ENCODE measurements around the gene WDR7.

The WDR7 gene

DNA sequence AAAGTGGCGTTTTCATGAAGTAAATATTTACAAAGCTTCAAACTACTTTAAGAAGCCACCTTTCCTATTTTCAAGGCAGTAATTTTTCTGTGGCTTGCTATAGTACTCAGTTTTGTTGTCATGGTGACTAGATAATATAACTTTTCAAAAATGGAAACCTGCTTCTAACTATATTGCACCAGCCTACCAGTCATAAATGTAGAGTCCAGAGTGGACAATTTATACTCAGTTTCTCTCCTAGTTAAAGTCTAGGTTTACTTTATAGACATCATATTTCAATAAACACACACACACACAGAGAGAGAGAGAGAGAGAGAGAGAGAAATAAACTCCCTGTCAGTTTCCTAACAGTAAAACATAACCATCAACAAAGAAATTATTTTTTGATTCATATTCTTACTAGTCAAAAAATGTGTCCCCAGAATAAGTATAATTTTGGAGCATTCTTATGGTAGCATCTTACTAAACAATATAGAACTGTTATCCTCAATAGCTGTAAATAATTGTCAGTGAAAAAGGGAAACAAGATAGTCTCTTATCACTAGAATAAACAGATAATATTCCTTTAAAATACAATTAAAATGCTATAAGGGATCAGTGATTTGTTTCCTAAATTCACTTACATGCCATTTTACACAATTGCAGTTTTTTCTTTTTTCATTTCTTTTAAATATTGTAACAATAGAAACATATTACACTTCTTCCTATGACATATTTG, 332.3 kb downstream of the WDR7 start:
- DNase-seq (ENCODE audit: low read depth in 2 of 3, low spot score in 1 of 3): no peak

DNA sequence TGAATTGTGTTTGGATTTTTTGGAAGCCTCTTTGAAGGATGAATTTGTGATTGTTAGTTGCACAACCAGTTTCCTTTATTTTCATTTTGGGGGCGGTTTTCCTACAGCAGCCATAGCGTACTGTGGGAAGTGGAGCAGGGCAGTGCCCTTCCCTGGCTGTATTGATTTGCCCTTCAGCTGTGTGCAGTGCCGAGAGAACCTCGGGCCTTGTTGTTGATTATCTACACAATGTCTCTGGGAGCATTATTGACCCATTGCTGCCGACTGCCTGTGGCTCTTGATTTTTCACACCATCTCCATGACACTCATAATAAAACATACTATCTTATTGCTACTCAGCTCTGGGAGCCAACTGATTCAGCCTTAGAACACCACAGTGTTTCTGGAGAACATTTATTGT, 333.6 kb downstream of the WDR7 start:
- DNase-seq (ENCODE audit: low read depth in 2 of 3, low spot score in 1 of 3): no peak

DNA sequence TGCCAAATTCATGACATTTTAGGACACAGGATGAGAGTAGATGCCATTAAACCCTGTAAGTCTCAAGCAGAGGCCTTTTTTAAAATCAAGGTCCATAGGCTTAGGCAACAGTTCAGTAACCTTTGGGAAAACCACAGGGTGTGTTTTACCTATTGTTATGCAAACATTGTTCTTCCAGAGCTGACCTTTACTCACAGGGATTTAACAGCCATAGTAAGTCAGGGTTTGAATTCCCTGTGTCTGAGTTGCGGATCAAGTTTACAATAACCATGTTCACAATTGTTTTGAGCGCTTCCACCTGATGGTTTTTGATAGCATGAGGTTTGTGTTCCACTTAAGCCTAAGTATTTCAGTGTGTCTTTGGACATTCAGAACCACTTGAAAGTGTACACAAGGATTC, 335.7 kb downstream of the WDR7 start:
- DNase-seq (ENCODE audit: low read depth in 2 of 3, low spot score in 1 of 3): no peak

DNA sequence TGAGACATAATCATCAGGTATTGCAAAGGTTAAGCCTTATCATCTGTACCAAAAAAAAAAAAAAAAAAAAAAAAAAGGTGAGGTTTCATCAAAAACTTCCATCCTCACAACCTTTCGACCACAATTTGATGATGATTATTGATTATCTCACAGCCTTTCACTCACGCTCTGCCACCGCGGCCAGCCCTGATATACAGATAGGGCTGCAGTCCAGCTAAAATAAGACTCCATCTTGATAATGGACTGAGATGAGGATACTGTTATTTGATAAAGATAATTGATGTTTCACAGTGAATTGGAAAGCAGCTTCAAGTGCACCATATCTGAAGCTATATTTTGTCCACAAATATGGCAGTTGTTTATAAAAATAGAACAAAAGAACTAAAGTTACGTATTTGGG, 336.1 kb downstream of the WDR7 start:
- no peak for DNase-seq (ENCODE audit: low read depth in 2 of 3, low spot score in 1 of 3)

DNA sequence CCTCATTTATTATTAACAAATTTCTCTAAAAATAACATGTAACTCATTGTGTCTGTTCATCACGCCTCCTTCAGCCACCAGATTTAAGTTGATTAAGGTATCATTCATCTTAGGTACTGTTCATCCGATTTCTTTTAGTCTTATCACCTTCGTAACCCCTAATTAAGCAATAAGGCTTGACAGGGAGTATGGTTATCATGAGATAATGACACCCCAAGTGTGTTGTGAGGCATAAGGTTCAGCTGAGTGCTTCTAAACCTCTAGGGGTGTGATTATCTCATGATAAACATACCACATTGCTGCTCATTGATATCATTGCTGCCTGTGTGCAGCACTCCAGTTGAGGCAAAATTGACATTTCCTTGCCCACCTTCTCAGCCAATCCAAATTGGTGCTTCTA, 336.9 kb downstream of the WDR7 start:
- DNase-seq (ENCODE audit: low read depth in 2 of 3, low spot score in 1 of 3): no peak

DNA sequence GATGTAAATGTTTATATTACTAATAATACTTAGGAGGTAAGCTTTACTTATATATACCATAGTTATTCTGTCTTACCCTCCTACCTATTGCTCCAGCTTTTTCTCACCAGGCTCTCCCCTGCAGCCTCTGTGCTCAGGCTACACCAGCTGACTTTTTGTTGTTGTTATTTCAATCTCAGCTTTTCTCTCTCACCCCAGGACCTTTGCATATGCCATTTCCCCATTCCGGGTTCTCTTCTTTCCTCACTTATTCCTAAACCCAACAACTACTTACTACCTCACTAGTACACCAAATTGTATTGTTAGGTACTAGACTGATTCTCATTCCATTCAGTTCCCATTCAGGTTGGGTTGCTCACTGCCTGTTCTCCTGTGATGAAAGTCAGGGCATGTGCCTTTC, 339.5 kb downstream of the WDR7 start:
- DNase-seq (ENCODE audit: low read depth in 2 of 3, low spot score in 1 of 3): no peak

DNA sequence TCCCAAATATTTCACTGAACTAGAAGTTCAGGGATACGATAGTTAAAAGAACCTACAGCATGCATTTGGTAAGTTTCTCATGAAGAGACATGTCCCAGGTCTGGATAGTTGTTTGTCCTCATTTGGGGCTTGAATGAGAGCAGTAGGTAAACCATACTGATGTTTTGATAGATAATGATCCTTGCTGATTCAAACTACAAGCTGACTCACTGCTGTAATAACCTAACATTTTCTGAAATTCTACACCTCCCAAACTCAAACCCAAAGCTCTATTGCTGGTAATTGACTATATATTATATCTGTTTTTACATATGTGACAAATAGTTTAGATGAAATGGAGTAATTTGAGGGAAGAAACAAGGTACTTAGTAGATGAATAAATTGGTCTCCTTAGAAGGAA, 341.6 kb downstream of the WDR7 start:
- no peak for DNase-seq (ENCODE audit: low read depth in 2 of 3, low spot score in 1 of 3)

DNA sequence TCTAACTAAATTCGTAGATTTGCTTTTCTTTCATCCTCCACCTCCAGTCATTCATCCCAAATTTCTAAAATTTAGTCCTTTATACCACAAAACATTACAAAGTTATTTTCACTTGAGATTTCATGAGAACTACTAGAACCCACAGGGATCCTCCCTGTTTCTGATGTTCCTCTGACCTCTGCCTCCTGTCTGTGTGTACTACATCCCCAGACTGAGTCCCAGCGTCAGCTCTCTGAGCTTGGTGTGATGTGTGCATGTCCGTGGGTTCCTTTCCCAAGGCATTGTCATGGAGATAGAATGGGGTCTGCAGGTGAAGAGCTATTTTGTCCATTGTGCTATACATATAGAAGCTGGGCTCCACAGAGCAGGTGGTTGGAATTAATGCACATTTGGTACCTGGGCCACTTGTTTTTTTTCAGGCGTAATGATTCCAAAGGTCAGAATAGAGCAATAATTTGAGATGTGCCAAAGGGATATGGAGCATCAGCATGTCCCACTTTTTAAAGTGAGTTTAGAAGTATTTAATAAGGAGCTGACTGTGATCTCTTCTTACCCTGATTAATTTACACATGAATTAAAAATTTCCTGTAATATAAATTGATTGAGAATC, 344.5 kb downstream of the WDR7 start:
- no peak for DNase-seq (ENCODE audit: low read depth in 2 of 3, low spot score in 1 of 3)

DNA sequence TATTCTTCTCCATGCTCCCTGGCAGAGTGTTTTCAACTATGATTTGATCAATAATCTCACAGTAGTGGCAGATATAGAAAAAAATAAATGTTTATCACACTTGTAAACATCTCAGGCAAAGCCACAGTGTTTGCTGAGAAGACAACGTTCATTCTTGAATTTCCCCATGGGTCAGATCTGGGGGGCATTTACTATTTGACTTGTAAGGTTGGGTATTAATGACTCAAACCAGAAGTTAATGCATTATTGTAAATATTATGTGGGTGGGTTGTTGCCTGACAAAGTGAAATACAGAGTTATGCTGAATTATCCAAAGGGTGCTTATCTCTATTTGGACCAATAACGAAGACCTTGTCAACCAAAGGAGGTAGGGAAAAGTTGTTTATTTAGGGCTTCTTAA, 346.0 kb downstream of the WDR7 start:
- no peak for DNase-seq (ENCODE audit: low read depth in 2 of 3, low spot score in 1 of 3)

DNA sequence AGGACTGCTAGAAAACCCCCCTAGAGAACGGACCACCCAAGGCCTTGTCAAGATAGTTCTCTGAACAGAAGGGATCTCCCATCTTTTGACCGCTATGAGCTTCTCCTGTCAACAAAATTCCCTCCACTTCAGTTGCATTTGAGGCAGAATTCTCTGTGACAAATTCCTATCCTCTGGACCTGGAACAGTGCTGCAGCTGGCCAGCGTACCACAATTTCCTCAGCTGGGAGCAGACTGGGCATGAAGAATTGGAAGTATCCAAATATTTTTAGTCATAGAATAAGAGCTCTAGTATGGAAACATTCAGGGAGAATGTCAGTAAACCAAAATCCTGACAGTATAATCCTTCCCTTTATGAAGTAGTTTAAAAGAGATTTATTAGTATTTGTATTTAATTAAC, 348.7 kb downstream of the WDR7 start:
- no peak for DNase-seq (ENCODE audit: low read depth in 2 of 3, low spot score in 1 of 3)

DNA sequence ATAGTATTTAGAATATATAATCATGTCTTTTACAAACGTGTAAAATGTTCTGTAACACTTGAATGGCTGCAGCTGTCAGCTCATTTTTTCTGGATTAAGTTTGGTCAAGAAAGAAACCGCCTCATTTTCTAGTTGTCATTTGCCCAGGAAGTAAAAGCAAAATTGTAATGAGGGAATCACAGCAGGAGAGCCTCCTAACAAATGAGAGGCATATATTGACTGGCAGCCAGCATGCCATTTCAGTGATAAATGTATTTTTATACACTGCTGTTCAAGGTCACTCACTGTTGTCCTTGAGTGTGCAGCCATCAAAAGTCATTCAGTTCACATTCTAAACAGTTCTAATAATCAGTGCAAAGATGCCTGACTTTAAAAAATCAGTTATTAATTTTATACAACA, 351.5 kb downstream of the WDR7 start:
- no peak for DNase-seq (ENCODE audit: low read depth in 2 of 3, low spot score in 1 of 3)

DNA sequence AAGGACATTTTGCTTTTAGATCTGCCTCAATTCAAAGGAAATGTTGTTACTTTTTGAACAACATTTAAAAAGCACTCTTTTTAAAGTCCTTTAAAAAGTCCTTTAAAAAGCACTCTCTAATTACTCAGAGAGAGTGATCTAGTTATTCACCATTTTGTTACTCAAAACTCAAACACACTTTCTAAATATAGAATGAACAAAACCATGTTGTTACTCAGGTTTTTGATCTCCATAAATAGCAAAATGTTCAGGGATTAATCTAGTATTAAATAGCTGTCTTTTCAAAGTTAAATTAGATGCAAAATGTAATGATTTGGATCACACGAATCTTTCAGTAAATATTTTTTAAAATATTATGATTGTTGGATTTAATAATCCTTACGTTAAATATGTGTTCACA, 352.2 kb downstream of the WDR7 start:
- DNase-seq (ENCODE audit: low read depth in 2 of 3, low spot score in 1 of 3): no peak

DNA sequence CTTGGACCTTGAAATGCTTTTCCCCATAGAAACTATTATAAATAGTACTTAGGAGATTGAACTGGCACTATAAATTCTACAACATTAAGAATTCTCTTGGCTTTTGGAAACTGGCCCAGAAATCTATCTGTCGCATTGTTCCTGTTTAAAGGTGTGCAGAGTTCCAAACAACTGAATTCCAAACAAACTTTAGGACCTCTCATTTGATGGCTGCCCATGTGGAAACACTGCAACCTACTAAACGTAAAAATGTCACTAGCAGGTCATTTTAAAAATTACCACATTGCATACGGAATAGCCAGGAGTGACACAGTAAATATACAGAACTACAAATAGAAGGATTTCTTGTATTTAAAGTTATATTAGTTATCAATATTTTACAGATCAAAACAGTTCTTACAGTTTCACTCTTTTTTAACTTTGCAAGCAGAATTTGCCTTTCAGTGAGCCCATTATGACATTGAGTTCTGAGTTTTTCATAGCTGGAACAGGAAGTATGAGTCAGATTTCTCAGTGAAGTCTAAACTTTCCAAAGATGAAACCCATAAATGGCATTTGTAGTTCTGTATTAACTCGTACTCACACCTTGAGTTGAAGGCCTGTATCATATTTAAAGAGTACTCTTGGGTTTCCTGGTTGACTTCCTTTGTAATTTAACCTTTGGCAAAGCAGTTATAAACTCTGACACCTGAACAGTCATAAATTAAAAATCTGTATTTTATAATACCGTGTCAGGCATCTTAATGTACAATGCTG, 353.4 kb downstream of the WDR7 start:
- DNase-seq (ENCODE audit: low read depth in 2 of 3, low spot score in 1 of 3): no peak

DNA sequence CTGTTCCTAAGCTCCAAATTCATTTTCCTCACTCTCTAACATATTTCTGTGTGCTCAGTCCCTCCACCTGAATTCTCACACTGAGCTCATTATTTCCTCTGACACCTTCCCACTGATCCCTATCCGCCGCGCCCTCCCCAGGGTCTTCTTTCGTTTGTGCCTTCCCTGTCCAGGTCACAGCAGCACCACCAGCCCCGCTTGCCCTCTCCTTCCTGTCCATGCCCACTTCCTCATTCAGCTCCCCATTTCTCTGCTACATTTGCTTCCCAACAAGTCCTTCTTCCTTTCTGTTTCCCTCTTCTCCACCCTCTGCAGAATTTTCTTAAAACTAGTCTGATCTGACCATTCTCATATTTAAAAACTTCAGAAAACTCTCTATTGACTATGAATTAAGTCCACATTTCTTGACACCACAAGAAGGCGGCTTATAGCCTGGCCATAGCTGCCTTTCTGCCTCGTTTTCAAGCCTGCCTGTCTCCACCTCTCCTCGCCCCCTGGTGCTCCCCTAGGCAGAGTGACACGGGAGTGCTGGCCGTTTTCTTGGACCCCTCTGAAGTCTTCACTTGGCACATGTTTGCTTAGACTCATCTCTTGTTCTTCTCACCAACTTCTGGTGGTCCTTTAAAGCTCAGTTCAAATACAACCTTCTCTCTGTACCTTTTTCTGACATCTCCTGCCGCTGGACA, 357.0 kb downstream of the WDR7 start:
- no peak for DNase-seq (ENCODE audit: low read depth in 2 of 3, low spot score in 1 of 3)

DNA sequence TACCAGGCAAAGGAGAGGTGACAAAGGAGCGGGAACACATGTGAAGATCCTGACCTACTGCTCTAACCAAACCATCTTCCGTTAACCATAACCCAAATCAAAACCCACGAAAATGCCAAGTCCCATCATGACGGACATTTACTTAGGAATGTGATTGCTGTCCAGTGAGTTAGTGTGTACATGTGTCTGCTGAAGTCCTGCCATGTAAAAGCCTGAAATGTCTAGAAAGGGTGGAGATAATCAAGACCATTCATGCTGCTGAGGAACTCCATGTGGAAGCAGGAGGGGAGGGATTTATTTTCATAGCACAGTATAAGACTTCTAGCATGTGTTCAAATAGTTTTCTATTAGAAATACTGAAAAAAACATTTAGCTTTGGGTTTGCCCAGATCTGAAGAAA, 358.7 kb downstream of the WDR7 start:
- DNase-seq (ENCODE audit: low read depth in 2 of 3, low spot score in 1 of 3): no peak

DNA sequence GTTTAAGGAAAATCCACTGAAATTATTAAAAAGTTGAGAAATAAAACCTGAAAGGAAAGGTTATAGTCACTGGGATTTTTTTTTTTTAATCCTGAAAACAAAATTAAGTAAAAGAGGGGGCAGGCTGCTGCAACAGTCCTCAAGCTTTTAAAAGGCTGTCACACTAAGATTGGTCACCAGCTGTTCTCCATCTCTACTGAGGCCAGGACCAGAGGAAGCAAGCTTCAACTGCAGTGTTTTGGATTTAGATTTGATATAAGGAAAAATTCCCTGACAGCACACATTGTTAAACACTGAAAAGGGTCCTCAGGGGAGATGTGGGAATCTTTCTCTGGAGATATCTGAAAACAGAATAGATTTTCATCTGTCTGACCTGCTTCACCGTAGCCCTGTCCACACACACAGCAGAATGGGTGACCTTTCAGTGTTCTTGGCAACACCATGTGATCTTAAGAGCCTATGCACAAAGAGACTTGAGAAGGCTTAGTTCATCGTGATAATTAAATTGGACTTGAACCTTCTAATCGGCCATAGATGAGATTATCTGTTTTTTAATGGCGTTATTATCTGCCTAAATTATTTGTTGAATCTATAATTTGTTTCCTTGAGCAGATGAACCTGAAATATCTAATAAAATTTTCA, 363.7 kb downstream of the WDR7 start:
- no peak for DNase-seq (ENCODE audit: low read depth in 2 of 3, low spot score in 1 of 3)

DNA sequence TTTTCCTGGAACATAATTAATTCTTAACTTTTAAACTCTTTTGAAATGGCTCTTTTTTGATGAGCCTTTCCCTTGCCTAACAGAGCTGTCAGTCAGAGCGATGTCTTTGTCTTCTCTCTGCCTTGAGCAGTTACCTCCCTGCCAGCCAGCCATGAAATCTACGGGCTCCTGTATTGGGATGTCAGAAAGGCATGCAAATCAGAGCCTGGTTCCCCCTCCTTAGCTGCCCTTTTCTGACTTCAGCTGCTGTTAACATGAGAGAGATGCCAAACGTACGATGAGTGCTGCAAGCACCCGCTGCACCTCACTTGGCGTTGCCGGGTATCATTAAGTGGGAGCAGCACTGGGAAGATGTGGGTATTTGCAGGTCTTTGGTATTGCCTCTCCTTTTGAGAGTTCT, 364.3 kb downstream of the WDR7 start:
- DNase-seq (ENCODE audit: low read depth in 2 of 3, low spot score in 1 of 3): no peak

DNA sequence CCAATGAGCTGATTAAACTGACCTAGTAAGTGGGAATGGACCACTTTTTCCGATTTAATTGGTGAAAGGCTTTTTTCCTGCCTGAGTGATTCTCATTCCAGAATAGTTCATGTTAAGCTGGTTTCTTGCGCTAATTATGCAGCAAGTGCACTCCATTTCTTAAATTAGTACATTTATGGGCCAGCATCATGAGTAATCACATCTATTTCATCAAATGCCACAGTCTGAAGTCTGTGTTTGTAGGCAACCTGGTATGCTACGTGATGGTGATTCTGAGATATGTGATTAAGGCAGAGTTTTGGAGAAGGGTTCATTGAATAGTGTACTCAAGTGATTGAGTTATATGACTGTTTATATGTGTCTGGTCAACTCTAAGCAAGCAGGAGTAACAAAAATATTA, 367.7 kb downstream of the WDR7 start:
- DNase-seq (ENCODE audit: low read depth in 2 of 3, low spot score in 1 of 3): no peak

DNA sequence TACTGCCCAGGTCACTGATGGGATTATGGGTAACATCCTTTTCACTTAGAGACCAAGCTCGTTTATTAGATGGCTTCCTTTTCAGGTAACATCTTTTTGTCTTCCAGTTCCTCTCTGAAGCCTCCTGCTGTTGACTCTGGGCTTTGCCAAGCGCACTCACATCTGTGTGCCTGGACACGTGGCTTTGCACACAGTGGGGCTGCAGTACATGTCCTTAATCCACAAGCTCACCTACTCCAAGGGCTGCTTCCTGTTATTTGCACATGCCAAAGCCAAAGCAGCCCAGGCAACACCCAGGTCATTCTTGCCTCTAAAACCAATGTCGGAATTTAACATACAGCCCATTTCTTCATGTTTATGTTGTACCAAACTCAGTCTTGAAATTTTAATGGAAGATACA, 371.6 kb downstream of the WDR7 start:
- DNase-seq (ENCODE audit: low read depth in 2 of 3, low spot score in 1 of 3): no peak

DNA sequence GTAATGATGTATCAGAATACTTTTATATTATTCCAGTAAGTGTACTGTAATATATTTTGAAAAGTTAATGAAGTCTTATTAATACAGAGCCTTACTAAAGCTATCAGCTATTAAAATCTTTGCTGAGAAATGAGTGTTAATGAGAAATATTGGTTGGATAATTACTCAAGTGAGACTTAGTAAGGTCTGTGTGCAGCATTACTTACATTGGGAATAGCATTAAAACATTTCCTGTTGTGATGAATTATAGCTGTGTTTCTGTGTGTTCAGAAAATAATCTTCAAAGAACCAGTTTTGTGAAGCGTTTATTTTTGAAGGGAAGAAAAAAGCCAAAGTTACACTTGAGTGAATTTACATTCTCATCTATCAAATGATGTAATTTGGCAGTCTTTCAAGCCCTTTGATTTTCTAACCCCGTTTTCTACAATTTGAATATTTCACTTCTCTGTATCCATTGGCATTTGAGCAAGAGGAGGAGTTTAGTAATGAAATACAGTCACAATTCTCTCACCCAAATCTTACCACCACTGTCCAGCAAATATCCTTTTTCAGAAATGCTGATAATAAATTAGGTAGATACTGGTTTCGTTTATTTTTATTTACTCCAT, 372.2 kb downstream of the WDR7 start:
- DNase-seq (ENCODE audit: low read depth in 2 of 3, low spot score in 1 of 3): no peak

DNA sequence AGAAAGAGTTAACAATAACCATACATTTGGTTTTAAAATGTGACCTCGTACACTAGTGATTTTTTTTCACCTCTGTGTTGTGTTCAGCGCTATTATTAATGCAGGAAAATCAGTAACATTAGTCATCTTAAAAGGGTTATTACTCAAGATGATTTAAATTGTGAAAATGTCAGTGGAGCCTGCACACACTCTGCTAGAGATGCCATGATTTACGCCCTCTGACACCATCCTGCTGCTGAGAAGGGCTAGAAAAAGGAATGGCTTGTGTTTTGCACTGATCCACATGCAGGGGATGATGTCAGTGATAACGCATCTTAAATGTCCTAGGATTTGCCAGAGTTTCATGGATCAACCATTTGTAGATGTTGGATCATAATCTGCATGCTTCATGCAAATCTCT, 374.4 kb downstream of the WDR7 start:
- no peak for DNase-seq (ENCODE audit: low read depth in 2 of 3, low spot score in 1 of 3)

All from stimulated activated CD4-positive, alpha-beta T cell treated with anti-CD3 and anti-CD28 coated beads, Interleukin-12 subunit alpha, Interleukin-12 subunit beta, amount 100 ng/mL, for 48 hours (primary cell).